ENCODE measurements around the gene SHANK1.
A peak's percentile ranks its signal among the peaks of the same experiment; 100 is the strongest.

Gene SHANK1

GRCh38 chr19:50647879-50648615 is 71.6 kb downstream of the SHANK1 start:
- Histone ChIP-seq H3K27me3 (ENCODE audit: low read depth, low read length) (peaks cover 32% of the 10 kb centered on the region), H3K4me3 (ENCODE audit: low read length) (no peak overlapping the region), H3K9me3 (ENCODE audit: insufficient read depth, low read length) (no peaks in the 10 kb centered on the region), H3K9ac (ENCODE audit: low read length) (no peak overlapping the region), H3K4me1 (ENCODE audit: low read length) (peaks cover 9% of the 10 kb centered on the region; the same call in 1 of the 2 replicates), H4K20me1 (ENCODE audit: insufficient read depth, low read length) (no peaks in the 10 kb centered on the region), H3K27ac (ENCODE audit: low read length) (no peak overlapping the region), H3K79me2 (ENCODE audit: low read length) (no peaks in the 10 kb centered on the region), H3K36me3 (replicated peaks; ENCODE audit: low read depth, low read length) (no peaks in the 10 kb centered on the region), H2AFZ (ENCODE audit: low read depth, low read length) (no peak overlapping the region), H3K4me2 (ENCODE audit: low read length) (peak overlapping the region; percentile 5; the same call in 1 of the 2 replicates)
- TF ChIP-seq, protein P1, sequence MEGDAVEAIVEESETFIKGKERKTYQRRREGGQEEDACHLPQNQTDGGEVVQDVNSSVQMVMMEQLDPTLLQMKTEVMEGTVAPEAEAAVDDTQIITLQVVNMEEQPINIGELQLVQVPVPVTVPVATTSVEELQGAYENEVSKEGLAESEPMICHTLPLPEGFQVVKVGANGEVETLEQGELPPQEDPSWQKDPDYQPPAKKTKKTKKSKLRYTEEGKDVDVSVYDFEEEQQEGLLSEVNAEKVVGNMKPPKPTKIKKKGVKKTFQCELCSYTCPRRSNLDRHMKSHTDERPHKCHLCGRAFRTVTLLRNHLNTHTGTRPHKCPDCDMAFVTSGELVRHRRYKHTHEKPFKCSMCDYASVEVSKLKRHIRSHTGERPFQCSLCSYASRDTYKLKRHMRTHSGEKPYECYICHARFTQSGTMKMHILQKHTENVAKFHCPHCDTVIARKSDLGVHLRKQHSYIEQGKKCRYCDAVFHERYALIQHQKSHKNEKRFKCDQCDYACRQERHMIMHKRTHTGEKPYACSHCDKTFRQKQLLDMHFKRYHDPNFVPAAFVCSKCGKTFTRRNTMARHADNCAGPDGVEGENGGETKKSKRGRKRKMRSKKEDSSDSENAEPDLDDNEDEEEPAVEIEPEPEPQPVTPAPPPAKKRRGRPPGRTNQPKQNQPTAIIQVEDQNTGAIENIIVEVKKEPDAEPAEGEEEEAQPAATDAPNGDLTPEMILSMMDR (IDR thresholded peaks at IDR 0.05; ENCODE audit: low read depth, low read length), result no peak
- no peak for TF ChIP-seq EZH2phosphoT487 (IDR thresholded peaks at IDR 0.05; ENCODE audit: low read depth)

- no peak overlapping the region for H2AFZ ChIP-seq (ENCODE audit: low read depth, low read length)
- no peaks in the 10 kb centered on the region for H3K36me3 ChIP-seq (replicated peaks; ENCODE audit: low read depth, low read length)
- H3K79me2 ChIP-seq (ENCODE audit: low read length), result no peaks in the 10 kb centered on the region
- no peak overlapping the region for H3K27ac ChIP-seq (ENCODE audit: low read length)
- no peak overlapping the region for H3K9ac ChIP-seq (ENCODE audit: low read length)
- no peaks in the 10 kb centered on the region for H3K9me3 ChIP-seq (ENCODE audit: insufficient read depth, low read length)
- H3K4me1 ChIP-seq (ENCODE audit: low read length), result peaks cover 9% of the 10 kb centered on the region; the same call in 1 of the 2 replicates
- no peaks in the 10 kb centered on the region for H4K20me1 ChIP-seq (ENCODE audit: insufficient read depth, low read length)
- no peak overlapping the region for H3K4me2 ChIP-seq (ENCODE audit: low read length)
- H3K27me3 ChIP-seq (ENCODE audit: low read depth, low read length), result peaks cover 35% of the 10 kb centered on the region
- H3K4me3 ChIP-seq (ENCODE audit: low read length), result no peak overlapping the region
- no peak for TF ChIP-seq EZH2phosphoT487 (IDR thresholded peaks at IDR 0.05; ENCODE audit: low read depth)
- TF ChIP-seq, protein P1 (IDR thresholded peaks at IDR 0.05; ENCODE audit: low read depth, low read length), result no peak
Observed at GRCh38 chr19:50646074-50646807, 73.4 kb downstream of the SHANK1 start.

GRCh38 chr19:50645107-50645506 is 74.5 kb downstream of the SHANK1 start:
- Histone ChIP-seq H3K4me1 (ENCODE audit: low read length) (peaks cover 9% of the 10 kb centered on the region; the same call in 1 of the 2 replicates), H3K36me3 (replicated peaks; ENCODE audit: low read depth, low read length) (no peaks in the 10 kb centered on the region), H2AFZ (ENCODE audit: low read depth, low read length) (no peak overlapping the region), H3K27me3 (ENCODE audit: low read depth, low read length) (peaks cover 35% of the 10 kb centered on the region), H3K9ac (ENCODE audit: low read length) (no peak overlapping the region), H3K9me3 (ENCODE audit: insufficient read depth, low read length) (no peaks in the 10 kb centered on the region), H3K27ac (ENCODE audit: low read length) (no peak overlapping the region), H4K20me1 (ENCODE audit: insufficient read depth, low read length) (no peaks in the 10 kb centered on the region), H3K79me2 (ENCODE audit: low read length) (no peaks in the 10 kb centered on the region), H3K4me3 (ENCODE audit: low read length) (no peak overlapping the region), H3K4me2 (ENCODE audit: low read length) (no peak overlapping the region)
- TF ChIP-seq, protein P1 (IDR thresholded peaks at IDR 0.05; ENCODE audit: low read depth, low read length), result no peak
- TF ChIP-seq EZH2phosphoT487 (IDR thresholded peaks at IDR 0.05; ENCODE audit: low read depth), result no peak

- TF ChIP-seq, protein P1 (IDR thresholded peaks at IDR 0.05; ENCODE audit: low read depth, low read length), result no peak
- TF ChIP-seq EZH2phosphoT487 (IDR thresholded peaks at IDR 0.05; ENCODE audit: low read depth), result no peak
- Histone ChIP-seq H3K4me2 (ENCODE audit: low read length) (no peak overlapping the region), H3K36me3 (replicated peaks; ENCODE audit: low read depth, low read length) (no peaks in the 10 kb centered on the region), H3K9me3 (ENCODE audit: insufficient read depth, low read length) (no peaks in the 10 kb centered on the region), H3K79me2 (ENCODE audit: low read length) (no peaks in the 10 kb centered on the region), H2AFZ (ENCODE audit: low read depth, low read length) (no peak overlapping the region), H4K20me1 (ENCODE audit: insufficient read depth, low read length) (no peaks in the 10 kb centered on the region), H3K27me3 (ENCODE audit: low read depth, low read length) (peaks cover 35% of the 10 kb centered on the region), H3K4me3 (ENCODE audit: low read length) (no peak overlapping the region), H3K27ac (ENCODE audit: low read length) (no peak overlapping the region), H3K9ac (ENCODE audit: low read length) (no peak overlapping the region), H3K4me1 (ENCODE audit: low read length) (peaks cover 9% of the 10 kb centered on the region; the same call in 1 of the 2 replicates)
Observed at GRCh38 chr19:50644315-50644915, 75.2 kb downstream of the SHANK1 start.
